Activated CD4-positive, alpha-beta T cell treated with anti-CD3 and anti-CD28 coated beads for 24 hours (primary cell): Measurements from ENCODE around the gene LGALS12.
"Not testable (repeated sequence)": the region's sequence is repeated elsewhere in the genome, so short reads cannot be mapped to it uniquely, and the experiment has no call there.

Experiments
- DNase-seq, 2 donors: peaks; one replicate each; pipeline ENCODE4 v3.0.0-alpha.2; 2020; ENCODE audit warnings: low read depth in 2 of 2

LGALS12 gene

DNA sequence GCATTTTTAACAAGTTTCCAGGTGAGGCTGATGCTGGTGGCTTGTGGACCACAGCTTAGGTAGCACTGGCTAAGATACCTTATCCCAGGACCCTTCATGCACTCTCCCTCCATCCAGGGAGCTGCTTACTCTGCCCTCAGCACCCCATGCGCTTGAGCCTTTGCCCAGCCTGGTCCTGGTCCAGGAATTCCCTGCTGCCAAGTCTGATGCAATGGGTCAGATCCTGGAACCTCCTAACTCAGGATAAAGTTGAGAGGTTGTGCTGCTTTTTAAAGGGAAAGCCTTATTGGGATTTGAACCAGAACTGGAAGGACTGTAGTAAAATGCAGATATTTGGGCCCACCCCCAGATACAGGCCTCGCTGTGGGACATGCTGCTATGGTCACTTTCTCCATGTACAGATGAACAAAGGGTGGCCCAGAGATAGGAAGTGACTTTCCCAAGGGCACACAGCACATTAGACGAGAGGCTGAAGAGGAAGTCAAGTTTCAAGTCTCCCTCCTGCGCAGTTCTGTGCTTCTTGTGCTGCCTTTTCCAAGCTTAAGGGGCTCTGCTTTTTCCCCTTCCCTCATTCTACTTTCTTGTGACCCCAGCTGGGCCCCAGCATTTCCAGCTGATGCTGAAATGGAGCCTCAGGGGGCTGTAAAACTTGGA is 824 bp upstream of the LGALS12 start:
- DNase-seq: no peak

DNA sequence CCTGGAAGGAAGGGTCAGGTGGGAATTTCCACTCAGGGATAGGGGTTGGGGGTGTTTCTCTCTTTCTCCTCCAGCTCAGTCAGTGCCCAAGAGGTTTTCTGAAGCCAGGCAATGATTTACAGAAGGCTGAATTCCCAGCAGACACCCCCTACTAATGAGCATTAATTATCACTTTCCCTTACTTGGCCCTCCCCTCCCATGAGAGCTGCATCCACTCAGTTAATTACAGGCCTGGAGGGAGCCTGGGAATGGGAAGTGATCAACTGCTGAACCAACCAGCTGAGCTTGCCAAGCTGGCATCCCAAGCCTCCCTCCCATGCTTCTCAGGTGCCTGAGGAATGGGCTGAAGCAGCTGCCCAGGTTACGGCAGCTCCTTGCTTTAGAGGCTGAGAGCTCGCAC is 992 bp downstream of the LGALS12 start:
- no peak for DNase-seq

DNA sequence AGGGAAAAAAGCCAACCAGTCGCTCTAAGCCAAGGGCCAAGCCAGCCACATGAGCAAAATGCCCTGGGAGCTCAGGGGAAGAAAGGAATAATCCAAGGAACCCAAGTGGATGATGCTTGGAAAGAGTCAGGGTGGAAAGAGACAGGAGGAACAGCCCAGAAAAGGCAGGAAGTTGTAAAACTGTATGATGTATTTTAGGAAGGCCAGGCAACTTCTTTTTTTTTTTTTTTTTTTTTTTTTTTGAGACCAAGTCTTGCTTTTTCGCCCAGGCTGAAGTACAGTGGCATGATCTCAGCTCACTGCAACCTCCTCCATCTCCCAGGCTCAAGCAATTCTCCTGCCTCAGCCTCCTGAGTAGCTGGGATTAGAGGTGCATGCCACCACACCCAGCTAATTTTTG is 1.6 kb downstream of the LGALS12 start:
- no peak for DNase-seq

DNA sequence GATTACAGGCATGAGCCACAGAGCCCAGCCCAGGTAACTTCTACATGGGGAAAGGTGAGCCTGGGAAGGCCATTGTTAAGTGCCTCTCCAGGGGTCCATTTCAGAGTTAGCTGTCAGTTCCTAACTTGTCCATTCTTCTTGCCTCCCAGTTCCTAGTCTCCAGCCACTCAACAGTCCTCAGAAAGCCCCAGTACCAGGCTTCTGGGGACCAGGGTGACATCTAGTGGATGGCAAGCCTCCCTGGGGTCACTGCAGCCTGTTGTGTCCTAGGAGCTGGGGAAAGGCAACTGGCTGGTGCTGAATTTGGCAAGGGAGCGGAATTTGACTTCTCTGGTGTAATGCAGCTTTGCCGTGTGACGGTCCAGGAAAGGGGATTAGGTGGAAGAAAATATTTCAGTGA is 2.1 kb downstream of the LGALS12 start:
- DNase-seq: no peak

DNA sequence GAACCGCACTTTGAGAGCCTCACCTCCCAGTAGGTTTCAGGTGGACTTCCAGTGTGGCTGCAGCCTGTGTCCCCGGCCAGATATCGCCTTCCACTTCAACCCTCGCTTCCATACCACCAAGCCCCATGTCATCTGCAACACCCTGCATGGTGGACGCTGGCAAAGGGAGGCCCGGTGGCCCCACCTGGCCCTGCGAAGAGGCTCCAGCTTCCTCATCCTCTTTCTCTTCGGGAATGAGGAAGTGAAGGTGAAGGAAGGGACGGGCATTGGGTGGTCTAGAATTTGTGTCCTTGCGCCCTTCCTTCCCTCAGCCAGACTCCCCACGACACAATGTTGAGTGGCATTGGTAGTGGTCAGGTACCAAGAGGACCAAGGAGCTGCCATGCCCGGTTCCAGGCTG is 2.9 kb downstream of the LGALS12 start:
- DNase-seq: no peak

DNA sequence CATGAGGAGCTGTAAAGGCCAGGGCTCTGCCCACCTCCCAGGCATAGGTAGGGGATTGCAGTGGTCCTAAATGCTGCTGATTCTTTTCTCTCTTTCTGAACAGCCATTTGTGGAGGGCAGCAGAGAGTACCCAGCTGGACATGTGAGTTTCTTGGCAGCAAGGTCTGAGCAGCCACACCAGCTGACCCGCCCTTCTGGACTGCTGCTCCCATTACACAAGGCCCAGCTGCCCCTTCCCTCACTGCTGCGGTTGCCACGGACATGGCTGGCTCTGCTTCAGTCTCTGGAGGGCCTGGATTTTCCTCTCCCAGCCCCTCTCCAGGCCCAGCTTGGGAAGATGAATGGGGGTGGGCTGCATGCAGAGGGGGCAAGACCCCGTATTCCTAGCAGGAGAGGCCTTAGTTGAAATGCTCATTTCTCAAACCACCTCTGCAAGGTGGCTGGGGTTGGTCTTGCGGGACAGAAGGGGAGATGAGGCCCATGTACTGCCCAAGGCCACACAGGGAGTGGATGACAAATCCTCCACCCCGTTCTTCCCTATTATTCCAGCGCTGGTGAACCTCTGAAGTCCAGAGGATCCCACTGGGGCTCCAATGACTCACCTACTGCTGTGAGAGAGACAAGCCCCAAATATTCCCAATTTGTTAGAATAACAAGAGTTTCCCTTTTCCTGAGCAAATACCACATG is 4.6 kb downstream of the LGALS12 start:
- DNase-seq: no peak

DNA sequence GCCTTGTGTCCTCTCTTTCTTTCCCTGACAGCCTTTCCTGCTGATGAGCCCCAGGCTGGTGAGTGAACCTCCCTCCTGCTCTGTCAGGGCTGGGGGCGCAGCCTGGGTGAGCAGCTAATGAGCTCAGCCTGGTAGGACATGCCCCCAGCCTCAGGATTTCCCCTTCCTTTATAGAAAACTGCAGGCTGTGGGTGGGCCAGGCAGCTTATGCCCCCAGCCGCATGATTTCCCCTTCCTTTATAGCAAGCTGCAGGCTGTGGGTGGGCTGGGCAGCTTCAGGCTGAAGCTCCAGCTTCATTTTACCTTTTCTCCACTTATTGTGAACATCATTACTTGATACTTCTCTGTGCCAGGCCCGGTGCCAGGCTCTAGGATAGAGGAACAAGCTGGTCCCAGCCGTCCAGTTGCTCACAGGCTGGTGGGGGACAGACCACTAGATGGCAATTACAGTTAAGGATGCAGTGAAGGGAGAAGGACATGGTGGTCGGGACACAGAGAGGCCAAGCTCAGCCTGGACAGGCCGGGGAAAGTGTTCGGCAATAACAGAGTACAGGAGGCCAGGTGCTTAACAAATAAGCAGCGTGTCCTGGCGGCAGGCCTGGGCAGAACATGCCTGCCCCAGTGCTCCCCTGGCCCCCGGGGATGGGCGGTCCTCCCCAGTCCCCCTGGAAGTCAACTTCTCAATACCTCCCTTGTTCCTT is 5.3 kb downstream of the LGALS12 start:
- DNase-seq: no peak

DNA sequence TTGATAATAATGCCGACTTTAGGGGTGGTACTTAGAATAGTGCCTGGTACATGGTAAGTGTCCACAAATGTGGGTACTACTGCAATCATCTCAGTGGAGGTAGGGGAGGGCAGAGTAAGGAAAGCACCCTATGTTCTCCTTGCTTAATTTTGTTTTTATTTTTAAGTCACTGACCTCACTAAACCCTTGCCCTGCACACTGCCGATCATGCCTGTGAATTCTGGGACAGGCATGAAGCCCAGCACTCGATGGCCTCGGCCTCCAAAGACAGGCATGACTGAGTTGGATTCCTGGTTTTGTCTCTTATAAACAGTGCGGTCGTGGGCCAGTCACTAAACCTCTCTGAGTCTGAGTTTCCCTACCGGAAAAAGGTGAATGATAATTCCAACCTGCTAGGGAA is 6.9 kb downstream of the LGALS12 start:
- DNase-seq: no peak

DNA sequence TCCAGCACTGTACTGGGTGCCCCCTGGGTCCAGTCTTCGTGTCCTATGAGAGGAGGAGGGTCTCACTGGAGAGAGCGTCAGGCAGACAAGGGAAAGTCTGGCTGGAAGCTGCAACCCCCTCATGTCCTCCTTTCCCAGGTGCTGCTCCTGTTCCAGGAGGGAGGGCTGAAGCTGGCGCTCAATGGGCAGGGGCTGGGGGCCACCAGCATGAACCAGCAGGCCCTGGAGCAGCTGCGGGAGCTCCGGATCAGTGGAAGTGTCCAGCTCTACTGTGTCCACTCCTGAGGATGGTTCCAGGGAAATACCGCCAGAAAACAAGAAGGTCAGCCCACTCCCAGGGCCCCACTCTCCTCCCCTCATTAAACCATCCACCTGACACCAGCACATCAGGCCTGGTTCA is 10.2 kb downstream of the LGALS12 start:
- DNase-seq: no peak

DNA sequence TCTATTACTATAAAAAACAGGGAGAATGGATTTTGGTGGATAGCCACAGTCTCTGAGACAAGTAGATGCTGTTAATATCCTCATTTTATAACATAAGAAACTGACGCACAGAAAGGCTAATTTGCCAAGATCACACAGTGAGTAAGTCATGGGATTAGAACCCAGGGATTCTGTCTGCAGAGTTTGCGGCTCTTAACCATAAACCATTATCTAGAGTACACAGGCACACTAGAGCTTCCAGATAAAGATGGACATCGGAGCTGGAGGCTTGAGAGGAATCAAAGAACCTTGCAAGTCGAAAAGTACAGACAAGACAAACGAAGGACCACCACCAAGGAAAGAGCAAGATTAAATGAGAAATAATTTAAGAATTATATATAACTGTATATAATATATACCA is 11.3 kb downstream of the LGALS12 start:
- no peak for DNase-seq

DNA sequence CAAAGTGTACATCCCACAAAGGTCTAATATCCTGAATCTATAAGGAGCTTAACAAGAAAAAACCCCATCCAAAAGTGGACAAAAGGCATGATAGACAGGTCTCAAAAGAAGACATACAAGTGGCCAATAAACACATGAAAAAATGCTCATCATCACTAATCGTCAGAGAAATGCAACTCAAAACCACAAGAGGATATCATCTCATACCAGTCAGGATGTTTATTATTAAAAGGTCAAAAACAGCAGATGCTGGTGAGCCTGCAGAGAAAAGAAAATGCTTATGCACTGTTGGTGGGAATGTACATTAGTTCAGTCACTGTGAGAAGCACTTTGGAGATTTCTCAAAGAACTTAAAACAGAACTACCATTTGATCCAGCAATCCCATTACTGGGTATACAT is 12.7 kb downstream of the LGALS12 start:
- no peak for DNase-seq

DNA sequence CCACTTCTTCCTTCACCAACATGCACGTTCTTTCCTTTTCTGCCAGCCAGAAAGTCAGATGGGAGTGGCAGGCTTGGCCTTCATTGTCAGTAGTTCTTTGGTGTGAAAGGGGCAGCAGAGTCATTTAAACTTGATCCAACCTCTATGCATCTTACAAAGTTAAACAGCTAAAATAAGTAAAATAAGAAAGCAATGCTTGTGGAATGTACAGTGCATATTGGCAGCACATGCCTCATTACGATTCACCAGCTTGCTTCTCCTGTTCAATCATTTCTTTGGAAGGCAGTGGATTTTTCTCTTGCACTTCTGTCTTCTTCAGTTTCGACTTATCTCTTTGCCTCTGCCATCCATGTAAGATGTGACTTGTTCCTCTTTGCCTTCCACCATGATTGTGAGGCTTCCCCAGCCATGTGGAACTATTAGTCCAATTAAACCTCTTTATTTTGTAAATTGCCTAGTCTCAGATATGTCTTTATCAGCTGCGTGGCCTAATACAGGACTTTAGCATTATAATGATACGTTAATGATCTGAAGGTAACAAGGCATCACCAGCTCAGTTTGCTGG is 14.8 kb downstream of the LGALS12 start:
- no peak for DNase-seq

DNA sequence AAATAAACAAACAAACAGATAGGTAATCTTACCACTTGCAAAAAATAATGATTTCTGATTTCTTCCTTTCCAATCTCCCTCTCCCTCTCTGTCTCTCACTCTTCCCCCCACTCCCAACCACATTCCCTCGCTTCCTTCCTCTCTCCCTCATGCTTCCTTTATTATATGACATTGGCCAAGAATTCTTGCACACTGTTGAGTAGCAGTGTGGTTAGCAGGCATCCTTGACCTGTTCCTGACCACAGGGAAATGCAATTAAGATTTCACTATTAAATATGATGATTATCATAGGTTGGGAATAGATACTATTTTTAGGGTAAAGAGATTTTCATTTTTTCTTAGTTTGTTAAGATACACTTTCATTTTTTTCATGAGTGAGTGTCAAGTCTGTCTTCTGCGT is 16.0 kb downstream of the LGALS12 start:
- no peak for DNase-seq

DNA sequence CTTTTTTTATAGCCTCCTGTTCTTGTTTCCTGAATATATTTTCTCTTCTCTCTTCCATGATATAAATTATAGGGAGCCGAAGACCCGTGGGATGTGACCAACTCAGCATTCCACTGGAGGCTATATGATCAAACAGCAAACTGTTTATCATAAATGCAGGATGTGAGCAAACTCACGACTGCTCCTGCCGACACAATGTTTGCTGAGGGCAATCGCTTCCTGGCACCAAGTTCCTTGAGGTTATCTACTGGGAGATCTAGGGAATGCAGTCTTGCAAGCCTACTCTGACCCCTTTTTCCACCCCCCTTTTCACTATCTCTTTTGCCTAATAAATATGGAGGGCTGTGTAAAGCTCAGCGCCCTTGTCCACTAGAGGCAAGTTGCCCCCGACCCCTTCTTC is 17.3 kb downstream of the LGALS12 start:
- no peak for DNase-seq

DNA sequence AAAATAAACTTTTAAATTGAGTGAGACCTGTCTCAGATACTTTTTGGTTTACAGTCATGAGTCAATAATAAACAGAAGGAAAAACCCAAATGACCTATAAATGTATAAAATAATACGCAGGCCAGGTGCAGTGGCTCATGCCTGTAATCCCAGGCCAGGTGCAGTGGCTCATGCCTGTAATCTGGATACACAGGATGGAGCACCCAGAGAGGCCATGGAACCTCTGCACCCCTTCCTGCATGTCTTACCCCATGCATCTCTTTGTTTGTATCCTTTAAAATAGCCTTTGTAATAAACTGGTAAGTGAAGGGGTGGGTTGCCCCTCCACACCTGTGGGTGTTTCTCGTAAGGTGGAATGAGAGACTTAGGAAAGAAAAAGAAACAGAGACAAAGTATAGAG is 21.8 kb downstream of the LGALS12 start:
- DNase-seq: no peak

DNA sequence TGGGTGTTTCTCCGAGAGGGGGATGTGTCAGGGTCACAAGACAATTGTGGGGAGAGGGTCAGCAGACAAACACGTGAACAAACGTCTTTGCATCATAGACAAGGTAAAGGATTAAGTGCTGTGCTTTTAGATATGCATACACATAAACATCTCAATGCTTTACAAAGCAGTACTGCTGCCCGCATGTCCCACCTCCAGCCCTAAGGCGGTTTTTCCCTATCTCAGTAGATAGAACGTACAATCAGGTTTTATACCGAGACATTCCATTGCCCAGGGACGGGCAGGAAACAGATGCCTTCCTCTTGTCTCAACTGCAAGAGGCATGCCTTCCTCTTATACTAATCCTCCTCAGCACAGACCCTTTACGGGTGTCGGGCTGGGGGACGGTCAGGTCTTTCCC is 22.3 kb downstream of the LGALS12 start:
- DNase-seq: not testable (repeated sequence)

DNA sequence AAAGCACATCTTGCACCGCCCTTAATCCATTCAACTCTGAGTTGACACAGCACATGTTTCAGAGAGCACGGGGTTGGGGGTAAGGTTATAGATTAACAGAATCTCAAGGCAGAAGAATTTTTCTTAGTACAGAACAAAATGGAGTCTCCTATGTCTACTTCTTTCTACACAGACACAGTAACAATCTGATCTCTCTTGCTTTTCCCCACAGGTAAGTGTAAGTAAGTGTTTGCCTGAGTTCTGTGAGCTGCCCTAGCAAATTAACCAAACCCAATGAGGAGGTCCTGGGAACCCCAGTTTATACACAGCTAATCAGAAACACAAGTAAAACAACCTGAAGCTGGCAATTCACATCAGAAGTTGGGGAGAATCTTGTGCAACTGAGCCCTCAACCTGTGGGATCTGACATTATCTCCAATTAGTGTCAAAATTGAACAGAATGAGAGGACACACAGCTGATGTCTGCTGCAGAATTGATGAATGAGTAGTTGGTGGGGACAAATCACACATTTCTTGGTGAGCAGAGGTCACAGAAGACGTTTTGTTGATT is 22.9 kb downstream of the LGALS12 start:
- not testable (repeated sequence) for DNase-seq

DNA sequence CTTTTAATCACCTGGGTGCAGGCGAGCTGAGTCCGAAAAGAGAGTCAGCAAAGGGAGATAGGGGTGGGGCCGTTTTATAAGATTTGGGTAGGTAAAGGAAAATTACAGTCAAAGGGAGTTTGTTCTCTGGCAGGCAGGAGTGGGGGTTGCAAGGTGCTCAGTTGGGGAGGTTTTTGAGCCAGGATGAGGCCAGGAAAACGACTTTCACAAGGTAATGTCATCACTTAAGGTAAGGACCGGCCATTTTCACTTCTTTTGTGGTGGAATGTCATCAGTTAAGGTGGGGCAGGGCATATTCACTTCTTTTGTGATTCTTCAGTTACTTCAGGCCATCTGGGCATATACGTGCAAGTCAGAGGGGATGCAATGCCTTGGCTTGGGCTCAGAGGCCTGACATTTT is 23.5 kb downstream of the LGALS12 start:
- DNase-seq: not testable (repeated sequence)

DNA sequence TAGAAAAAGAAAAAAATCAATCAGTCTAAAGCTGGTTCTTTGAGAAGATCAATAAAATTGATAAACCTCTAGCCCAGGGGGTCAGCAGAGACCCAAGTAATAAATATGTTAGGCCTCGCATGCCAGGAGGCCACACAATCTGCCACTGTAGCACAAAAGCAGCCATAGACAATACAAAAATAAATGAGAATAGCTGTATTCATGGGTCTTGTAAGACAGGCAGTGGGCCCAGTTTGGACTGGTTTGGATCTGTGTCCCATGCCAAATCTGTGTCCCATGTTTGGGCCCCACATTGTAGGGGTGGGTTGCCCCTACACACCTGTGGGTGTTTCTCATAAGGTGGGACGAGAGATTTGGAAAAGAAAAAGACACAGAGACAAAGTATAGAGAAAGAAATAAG is 24.1 kb downstream of the LGALS12 start:
- no peak for DNase-seq

DNA sequence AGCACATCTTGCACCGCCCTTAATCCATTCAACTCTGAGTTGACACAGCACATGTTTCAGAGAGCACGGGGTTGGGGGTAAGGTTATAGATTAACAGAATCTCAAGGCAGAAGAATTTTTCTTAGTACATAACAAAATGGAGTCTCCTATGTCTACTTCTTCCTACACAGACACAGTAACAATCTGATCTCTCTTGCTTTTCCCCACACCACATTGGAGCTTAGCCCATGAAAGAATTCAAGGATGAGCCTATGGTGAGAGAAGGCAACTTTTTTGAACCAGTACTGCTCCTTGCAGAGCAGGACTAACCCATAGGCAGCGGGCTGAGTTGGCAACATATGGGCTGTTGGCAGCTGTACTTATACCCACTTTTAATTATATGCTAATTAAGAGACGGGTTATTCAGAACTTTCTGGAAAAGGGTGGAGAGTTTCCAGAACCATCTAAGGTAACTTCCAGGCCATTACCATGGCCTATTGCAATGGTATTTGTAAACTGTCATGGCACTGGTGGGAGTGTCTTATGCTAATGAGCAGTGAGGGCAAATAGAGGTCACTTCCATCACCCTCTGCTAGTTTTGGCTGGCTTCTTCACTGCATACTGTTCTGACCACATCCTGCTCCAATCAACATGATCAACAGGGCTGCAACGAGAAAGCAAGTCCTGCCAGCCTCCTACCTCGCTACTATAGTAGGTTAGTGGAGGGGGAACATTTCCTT is 25.3 kb downstream of the LGALS12 start:
- not testable (repeated sequence) for DNase-seq

DNA sequence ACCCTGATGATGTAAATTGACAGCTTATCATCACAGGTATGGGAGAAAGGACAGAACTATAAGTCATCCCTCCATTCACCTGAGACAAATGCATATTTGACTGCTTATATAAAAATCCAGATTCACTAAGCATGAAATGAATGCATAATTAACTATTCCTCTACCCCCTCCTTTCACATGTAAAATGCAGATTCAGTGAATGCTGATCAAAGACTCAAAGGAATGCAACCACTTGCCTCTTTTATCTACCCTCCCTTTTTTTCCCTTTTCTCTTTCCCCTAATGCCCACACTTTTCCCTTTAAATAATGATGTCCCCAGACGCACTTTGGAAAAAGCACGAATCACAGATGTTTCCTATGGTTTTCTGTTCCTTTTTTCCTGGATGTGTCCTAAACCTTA is 26.2 kb downstream of the LGALS12 start:
- no peak for DNase-seq
